Coronary artery (tissue), 2 donors: ENCODE measurements around the gene MYL12A.
"Not testable (repeated sequence)": the region's sequence is repeated elsewhere in the genome, so short reads cannot be mapped to it uniquely, and the experiment has no call there.

Experiments
- DNase-seq: peaks from one replicate; pipeline ENCODE4 v3.0.0-alpha.2; 2017; ENCODE audit warnings: low spot score
- H3K27ac ChIP-seq, 2 donors: fragments of 200-600 bp; sonication (generic); one replicate each; pipeline ENCODE4 v1.5.1; 2016 to 2019
- H3K4me3 ChIP-seq: fragments of 200-600 bp; sonication (generic); 2 replicates; pipeline ENCODE4 v1.5.1; 2016; ENCODE audit warnings: mild to moderate bottlenecking, moderate library complexity
- CTCF ChIP-seq: fragments of 200-600 bp; sonication (generic); IDR thresholded peaks from one replicate; pipeline ENCODE4 v1.5.1; 2019; ENCODE audit warnings: antibody characterized with exemption

MYL12A gene

GRCh38 chr18:3269241-3269913 is 21.8 kb downstream of the MYL12A start:
- no peak for DNase-seq
- H3K27ac ChIP-seq = peak overlapping the region in 1 of 2 donors; percentile 46
- no peak overlapping the region for H3K4me3 ChIP-seq
- TF ChIP-seq CTCF = no peak

- TF ChIP-seq CTCF = no peak
- DNase-seq = no peak
- Histone ChIP-seq H3K27ac (no peak overlapping the region), H3K4me3 (no peak overlapping the region)
Measured at GRCh38 chr18:3269914-3270299, 22.3 kb downstream of the MYL12A start.

- no peak overlapping the region for H3K27ac ChIP-seq
- no peak overlapping the region for H3K4me3 ChIP-seq
- no peak for DNase-seq
- no peak for TF ChIP-seq CTCF
Measured at GRCh38 chr18:3273042-3273441, 25.4 kb downstream of the MYL12A start.

GRCh38 chr18:3277643-3278213 is 30.1 kb downstream of the MYL12A start:
- not testable (repeated sequence) for DNase-seq, H3K4me3 ChIP-seq, H3K27ac ChIP-seq

- no peak overlapping the region for H3K27ac ChIP-seq
- no peak overlapping the region for H3K4me3 ChIP-seq
- DNase-seq = no peak
- no peak for TF ChIP-seq CTCF
Measured at GRCh38 chr18:3279201-3280185, 31.9 kb downstream of the MYL12A start.

GRCh38 chr18:3281456-3282400 is 34.1 kb downstream of the MYL12A start:
- peak; percentile 45 for TF ChIP-seq CTCF

More at GRCh38 chr18:3281456-3282400, 34.1 kb downstream of the MYL12A start:
- no peak overlapping the region for H3K27ac ChIP-seq
- no peak for DNase-seq
- H3K4me3 ChIP-seq = no peak overlapping the region
